ENCODE data around the gene SLC25A24.

DNA sequence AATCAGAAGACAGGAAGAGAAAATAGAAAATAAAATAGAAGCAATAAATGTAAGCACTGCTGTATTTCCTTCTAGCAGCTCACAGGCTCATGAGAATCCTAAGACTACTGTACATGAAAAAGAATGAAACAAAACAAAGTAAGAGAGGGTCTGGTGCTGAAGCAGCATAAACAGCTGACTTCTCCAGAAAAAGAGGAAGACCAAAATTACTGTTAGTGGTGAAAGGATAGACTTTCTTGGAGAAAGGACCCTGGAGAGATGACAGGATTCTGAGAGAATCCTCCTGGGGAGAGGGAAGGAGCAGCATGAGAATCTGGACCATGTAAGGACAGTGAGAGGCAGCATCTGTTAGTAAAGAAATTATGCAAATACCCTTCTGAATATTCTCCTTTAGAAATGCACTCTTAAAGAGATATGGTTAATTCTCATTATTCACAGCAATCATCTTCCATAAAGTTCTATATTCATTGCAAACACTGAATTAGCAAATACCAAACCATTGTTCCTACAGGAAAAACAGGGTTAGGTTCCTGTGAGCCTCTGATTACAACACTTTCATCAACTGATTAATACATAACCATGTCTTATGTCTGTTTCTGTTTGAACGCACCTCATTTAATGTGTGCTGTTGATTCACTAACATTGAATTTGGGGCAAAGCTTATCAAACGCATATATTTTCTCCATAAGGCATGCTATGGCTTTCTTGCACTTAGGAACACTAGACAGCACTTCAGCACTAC is 17.0 kb downstream of the SLC25A24 start:
- no peak for TF ChIP-seq SP1 (CRISPR knock-in tag; IDR thresholded peaks at IDR 0.05)
- TF ChIP-seq SOX6 (IDR thresholded peaks at IDR 0.05): no peak

Measured in K562 (cell line).